H9 (cell line): ENCODE measurements around the gene CPE. TPM values are rescaled to one million over a fixed set of nuclear protein-coding genes. Genes with fewer than 3 reads are reported as not detected.

Experiments
- DNase-seq: peaks from one replicate; pipeline ENCODE4 v3.0.0-alpha.2; 2017
- H2AFZ ChIP-seq: one replicate; pipeline ENCODE4 v1.6.1; 2013; ENCODE audit warnings: mild to moderate bottlenecking, low read length, control low read depth, moderate library complexity
- H2AK5ac ChIP-seq: 2 replicates; pipeline ENCODE4 v1.6.1; 2013; ENCODE audit warnings: low read length, control low read depth, mixed read lengths; ENCODE audit not compliant: insufficient read length
- H2BK120ac ChIP-seq: one replicate; pipeline ENCODE4 v1.6.1; 2013; ENCODE audit warnings: low read depth, mild to moderate bottlenecking, low read length, control low read depth, inconsistent platforms; ENCODE audit not compliant: poor library complexity, severe bottlenecking
- H2BK12ac ChIP-seq: 2 replicates; pipeline ENCODE4 v1.6.1; 2013; ENCODE audit warnings: low read length, control low read depth, mixed read lengths, low read depth; ENCODE audit not compliant: insufficient read length
- H2BK15ac ChIP-seq: 2 replicates; pipeline ENCODE4 v1.6.1; 2013; ENCODE audit warnings: low read depth, low read length, control low read depth
- H2BK20ac ChIP-seq: one replicate; pipeline ENCODE4 v1.6.1; 2013; ENCODE audit warnings: low read depth, mild to moderate bottlenecking, low read length, control low read depth, inconsistent platforms; ENCODE audit not compliant: poor library complexity, severe bottlenecking
- H2BK5ac ChIP-seq: 2 replicates; pipeline ENCODE4 v1.6.1; 2013; ENCODE audit warnings: low read length, control low read depth, mixed read lengths; ENCODE audit not compliant: insufficient read length
- H3K14ac ChIP-seq: 2 replicates; pipeline ENCODE4 v1.6.1; 2013; ENCODE audit warnings: low read length, control low read depth; ENCODE audit not compliant: insufficient read depth
- H3K18ac ChIP-seq: 2 replicates; pipeline ENCODE4 v1.6.1; 2013; ENCODE audit warnings: low read depth, mild to moderate bottlenecking, mixed read lengths, low read length, control low read depth; ENCODE audit not compliant: insufficient read length
- H3K23ac ChIP-seq: 2 replicates; pipeline ENCODE4 v1.6.1; 2013; ENCODE audit warnings: low read length, control low read depth, mixed read lengths, low read depth; ENCODE audit not compliant: insufficient read length
- H3K23me2 ChIP-seq: 2 replicates; pipeline ENCODE4 v1.6.1; 2013; ENCODE audit warnings: low read depth, mild to moderate bottlenecking, mixed read lengths, low read length, control low read depth; ENCODE audit not compliant: insufficient read length, poor library complexity, severe bottlenecking
- H3K27ac ChIP-seq: 2 replicates; pipeline ENCODE4 v1.5.1; 2013; ENCODE audit warnings: low read length, control low read depth, mixed read lengths, low read depth; ENCODE audit not compliant: insufficient read length
- H3K27me3 ChIP-seq: 2 replicates; pipeline ENCODE4 v1.6.1; 2013; ENCODE audit warnings: low read length, control low read depth, inconsistent platforms; ENCODE audit not compliant: insufficient read depth
- H3K4ac ChIP-seq: 2 replicates; pipeline ENCODE4 v1.6.1; 2013; ENCODE audit warnings: low read depth, mild to moderate bottlenecking, control low read depth, inconsistent platforms, low read length, moderate library complexity
- H3K4me1 ChIP-seq: 2 replicates; pipeline ENCODE4 v1.6.1; 2013; ENCODE audit warnings: low read length, control low read depth, inconsistent platforms; ENCODE audit not compliant: insufficient read depth
- H3K4me2 ChIP-seq: 2 replicates; pipeline ENCODE4 v1.6.1; 2013; ENCODE audit warnings: low read length, control low read depth, mixed read lengths; ENCODE audit not compliant: insufficient read length, insufficient read depth
- H3K56ac ChIP-seq: 2 replicates; pipeline ENCODE4 v1.6.1; 2013; ENCODE audit warnings: low read depth, mild to moderate bottlenecking, mixed read lengths, low read length, control low read depth; ENCODE audit not compliant: insufficient read length
- H3K79me1 ChIP-seq: 2 replicates; pipeline ENCODE4 v1.6.1; 2013; ENCODE audit warnings: low read depth, mild to moderate bottlenecking, moderate library complexity, low read length, control low read depth, inconsistent platforms; ENCODE audit not compliant: insufficient read depth, poor library complexity, severe bottlenecking
- H3K79me2 ChIP-seq: 2 replicates; pipeline ENCODE4 v1.6.1; 2013; ENCODE audit warnings: low read length, control low read depth, inconsistent platforms; ENCODE audit not compliant: insufficient read depth
- H3K9ac ChIP-seq: 2 replicates; pipeline ENCODE4 v1.6.1; 2013; ENCODE audit warnings: low read length, control low read depth, mixed read lengths; ENCODE audit not compliant: insufficient read length; ENCODE audit errors: extremely low read depth
- H3K9me3 ChIP-seq: one replicate; pipeline ENCODE4 v1.6.1; 2013; ENCODE audit warnings: low read depth, low read length, inconsistent platforms; ENCODE audit not compliant: control insufficient read depth
- H3T11ph ChIP-seq: one replicate; pipeline ENCODE4 v1.6.1; 2013; ENCODE audit warnings: mild to moderate bottlenecking, low read length, control low read depth, inconsistent platforms
- H4K20me1 ChIP-seq: one replicate; pipeline ENCODE4 v1.6.1; 2013; ENCODE audit not compliant: control insufficient read depth, insufficient read length, insufficient read depth
- H4K5ac ChIP-seq: 2 replicates; pipeline ENCODE4 v1.6.1; 2013; ENCODE audit warnings: low read depth, mild to moderate bottlenecking, mixed read lengths, low read length, control low read depth; ENCODE audit not compliant: insufficient read length
- H4K8ac ChIP-seq: replicated peaks from 2 replicates; pipeline ENCODE4 v1.6.1; 2013; ENCODE audit warnings: low read length, control low read depth, mixed read lengths, low read depth; ENCODE audit not compliant: insufficient read length
- H4K91ac ChIP-seq: 2 replicates; pipeline ENCODE4 v1.6.1; 2013; ENCODE audit warnings: low read depth, mild to moderate bottlenecking, moderate library complexity, mixed read lengths, low read length, control low read depth; ENCODE audit not compliant: insufficient read length
- H3K27ac Mint-ChIP-seq, 3 experiments: 2 replicates in 2 of 3; 3 replicates in 1 of 3; pipeline ENCODE4 v1.8.0; 2020 to 2021; ENCODE audit warnings: mixed read lengths in 3 of 3, mild to moderate bottlenecking in 1 of 3, moderate library complexity in 1 of 3
- H3K27me3 Mint-ChIP-seq: 2 replicates; pipeline ENCODE4 v1.8.0; 2021; ENCODE audit warnings: low read depth, mild to moderate bottlenecking, moderate library complexity, mixed read lengths
- H3K36me3 Mint-ChIP-seq, 3 experiments: 2 replicates in 2 of 3; 3 replicates in 1 of 3; pipeline ENCODE4 v1.8.0; 2020 to 2021; ENCODE audit warnings: low read depth in 3 of 3, mixed read lengths in 3 of 3; ENCODE audit not compliant: insufficient read depth in 1 of 3
- H3K4me1 Mint-ChIP-seq, 2 experiments: 2 replicates each; pipeline ENCODE4 v1.8.0; 2020; ENCODE audit warnings: mixed read lengths in 2 of 2
- H3K4me3 Mint-ChIP-seq, 2 experiments: 2 replicates in 1 of 2; 3 replicates in 1 of 2; pipeline ENCODE4 v1.8.0; 2020 to 2021; ENCODE audit warnings: mild to moderate bottlenecking in 2 of 2, mixed read lengths in 2 of 2, moderate library complexity in 1 of 2
- H3K9me3 Mint-ChIP-seq, 2 experiments: 2 replicates in 1 of 2; 3 replicates in 1 of 2; pipeline ENCODE4 v1.8.0; 2020; ENCODE audit warnings: mild to moderate bottlenecking in 2 of 2, mixed read lengths in 2 of 2, moderate library complexity in 1 of 2
- CTCF ChIP-seq: fragments of 200-600 bp; sonication (generic); conservative IDR thresholded peaks from 3 replicates; pipeline ENCODE4 v1.8.0; 2021; ENCODE audit warnings: antibody characterized with exemption, mild to moderate bottlenecking
- WGBS: extraction: QIAGEN DNeasy Blood & Tissue Kit; methylation state at CpG from one replicate; pipeline ENCODE4 v1.1.7; 2013; ENCODE audit warnings: missing lambda C conversion rate, low lambda C conversion rate, mixed read lengths; ENCODE audit not compliant: insufficient read length; ENCODE audit errors: extremely low coverage; 5-methylcytosine and 5-hydroxymethylcytosine counted together
- total RNA-seq: library from RNA; stranded (reverse); gene quantifications from 2 replicates; pipeline ENCODE4 v1.2.1, GENCODE V29; 2021

Gene CPE
- total RNA-seq, 1 experiment from 2014 or later = 10.0 TPM

- Histone ChIP-seq H2AK5ac (no peak overlapping the region), H2BK15ac (no peak overlapping the region), H3K79me2 (no peaks in the 10 kb centered on the region), H3K27ac (no peak overlapping the region), H4K20me1 (no peaks in the 10 kb centered on the region), H3K56ac (no peak overlapping the region), H2BK20ac (no peak overlapping the region), H3T11ph (no peak overlapping the region), H3K4me2 (no peak overlapping the region), H3K9me3 (no peaks in the 10 kb centered on the region), H3K18ac (no peak overlapping the region), H3K4ac (no peak overlapping the region), H2BK12ac (no peak overlapping the region), H3K79me1 (no peaks in the 10 kb centered on the region), H4K5ac (no peak overlapping the region), H3K23me2 (peaks cover 10% of the 10 kb centered on the region), H2BK5ac (no peak overlapping the region), H4K91ac (no peak overlapping the region), H2BK120ac (no peak overlapping the region), H3K9ac (no peak overlapping the region), H3K27me3 (peaks cover 4% of the 10 kb centered on the region; the same call in 1 of the 2 replicates), H2AFZ (no peak overlapping the region), H3K14ac (no peak overlapping the region), H3K4me1 (no peaks in the 10 kb centered on the region; the same call in 1 of the 2 replicates), H3K23ac (no peak overlapping the region), H4K8ac (no peak overlapping the region)
- Mint-ChIP-seq H3K27ac (no peak overlapping the region), H3K36me3 (no peaks in the 10 kb centered on the region), H3K27me3 (peaks cover 32% of the 10 kb centered on the region), H3K4me3 (no peak overlapping the region), H3K4me1 (peaks cover 24 to 25% of the 10 kb centered on the region in 2 experiments), H3K9me3 (no peaks in the 10 kb centered on the region)
- whole genome bisulfite sequencing = no CpG with 5 or more reads among the region's 1 CpG
- DNase-seq = no peak
- TF ChIP-seq CTCF = no peak
Measured at GRCh38 chr4:165382640-165383039, 3.8 kb downstream of the CPE start.
